Progenitor cell of endocrine pancreas (in vitro differentiated cells): Measurements from ENCODE around the gene THSD4. TPM values are rescaled to one million over a fixed set of nuclear protein-coding genes. Genes with fewer than 3 reads are reported as not detected.

ENCODE experiments used
- DNase-seq: peaks from one replicate; pipeline ENCODE4 v3.0.0; 2021; ENCODE audit warnings: low spot score; ENCODE audit not compliant: unreplicated experiment
- H3K27ac Mint-ChIP-seq: 2 replicates; pipeline ENCODE4 v1.8.0; 2021; ENCODE audit warnings: mild to moderate bottlenecking, moderate library complexity, mixed read lengths
- H3K27me3 Mint-ChIP-seq: 2 replicates; pipeline ENCODE4 v1.8.0; 2021; ENCODE audit warnings: mixed read lengths
- H3K36me3 Mint-ChIP-seq: 2 replicates; pipeline ENCODE4 v1.8.0; 2022; ENCODE audit warnings: mixed read lengths; ENCODE audit not compliant: insufficient read depth
- H3K4me1 Mint-ChIP-seq: 2 replicates; pipeline ENCODE4 v1.8.0; 2021; ENCODE audit warnings: low read depth, mixed read lengths
- H3K4me3 Mint-ChIP-seq: 2 replicates; pipeline ENCODE4 v1.8.0; 2021; ENCODE audit warnings: low read depth, mild to moderate bottlenecking, moderate library complexity, mixed read lengths
- H3K9me3 Mint-ChIP-seq: 2 replicates; pipeline ENCODE4 v1.8.0; 2021; ENCODE audit warnings: low read depth, mixed read lengths
- total RNA-seq: library from RNA; stranded (reverse); gene quantifications from 2 replicates; pipeline ENCODE4 v1.2.1, GENCODE V29; 2021
- TF ChIP-seq, protein P1 (sequence below): fragments of 200-600 bp; sonication (generic); IDR thresholded peaks from one replicate; pipeline ENCODE4 v1.5.0; 2021; ENCODE audit warnings: antibody characterized with exemption, mild to moderate bottlenecking; ENCODE audit not compliant: unreplicated experiment

The THSD4 gene
- total RNA-seq, 1 donor from 2014 or later, result 6.8 TPM

DNA sequence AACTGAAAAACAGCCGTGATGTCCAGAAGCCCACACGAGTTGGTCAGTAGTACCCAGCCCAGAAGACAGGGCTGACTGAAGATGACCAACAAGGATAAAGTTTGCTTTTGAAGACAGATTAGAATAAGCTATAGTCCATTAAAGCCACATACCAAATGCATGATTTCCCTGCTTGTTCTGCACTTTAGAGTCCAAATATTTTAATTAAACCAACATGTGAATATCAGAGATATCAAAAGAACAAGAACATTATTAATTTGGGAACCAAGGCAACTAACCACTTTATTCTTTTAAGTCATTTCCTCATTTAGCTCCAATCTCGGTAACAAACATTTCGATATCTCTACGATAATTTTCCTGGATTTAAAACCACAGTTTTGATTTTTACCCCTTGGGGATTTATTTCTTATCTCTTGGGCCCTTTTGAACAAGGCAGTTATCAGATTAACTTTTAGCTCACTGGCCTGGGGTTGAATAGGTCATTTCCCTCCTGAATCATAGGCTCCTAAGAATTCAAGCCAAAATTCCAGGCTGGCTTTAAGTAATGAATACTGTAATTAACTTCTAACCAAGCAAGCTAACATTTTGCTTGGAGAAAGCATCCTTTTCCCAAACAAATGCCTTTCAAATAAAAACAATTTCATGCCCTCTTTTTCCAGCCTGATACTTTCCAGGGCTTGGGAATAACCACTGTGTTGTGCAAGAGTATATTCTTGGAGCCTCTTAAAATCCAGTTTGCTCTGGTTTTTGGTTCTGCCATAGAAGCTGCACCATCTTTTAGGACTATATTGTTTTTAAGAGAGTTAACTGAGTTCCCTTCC, 592.2 kb downstream of the THSD4 start:
- H3K27me3 Mint-ChIP-seq, result peaks cover 35% of the 10 kb centered on the region
- no peak for DNase-seq
- H3K9me3 Mint-ChIP-seq, result no peaks in the 10 kb centered on the region
- H3K27ac Mint-ChIP-seq, result no peak overlapping the region
- no peaks in the 10 kb centered on the region for H3K36me3 Mint-ChIP-seq
- H3K4me1 Mint-ChIP-seq, result no peaks in the 10 kb centered on the region
- no peak overlapping the region for H3K4me3 Mint-ChIP-seq
- TF ChIP-seq, protein P1, sequence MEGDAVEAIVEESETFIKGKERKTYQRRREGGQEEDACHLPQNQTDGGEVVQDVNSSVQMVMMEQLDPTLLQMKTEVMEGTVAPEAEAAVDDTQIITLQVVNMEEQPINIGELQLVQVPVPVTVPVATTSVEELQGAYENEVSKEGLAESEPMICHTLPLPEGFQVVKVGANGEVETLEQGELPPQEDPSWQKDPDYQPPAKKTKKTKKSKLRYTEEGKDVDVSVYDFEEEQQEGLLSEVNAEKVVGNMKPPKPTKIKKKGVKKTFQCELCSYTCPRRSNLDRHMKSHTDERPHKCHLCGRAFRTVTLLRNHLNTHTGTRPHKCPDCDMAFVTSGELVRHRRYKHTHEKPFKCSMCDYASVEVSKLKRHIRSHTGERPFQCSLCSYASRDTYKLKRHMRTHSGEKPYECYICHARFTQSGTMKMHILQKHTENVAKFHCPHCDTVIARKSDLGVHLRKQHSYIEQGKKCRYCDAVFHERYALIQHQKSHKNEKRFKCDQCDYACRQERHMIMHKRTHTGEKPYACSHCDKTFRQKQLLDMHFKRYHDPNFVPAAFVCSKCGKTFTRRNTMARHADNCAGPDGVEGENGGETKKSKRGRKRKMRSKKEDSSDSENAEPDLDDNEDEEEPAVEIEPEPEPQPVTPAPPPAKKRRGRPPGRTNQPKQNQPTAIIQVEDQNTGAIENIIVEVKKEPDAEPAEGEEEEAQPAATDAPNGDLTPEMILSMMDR, result no peak

GRCh38 chr15:71708051-71708429, 592.8 kb downstream of the THSD4 start:
- H3K27ac Mint-ChIP-seq, result no peak overlapping the region
- H3K4me3 Mint-ChIP-seq, result no peak overlapping the region
- TF ChIP-seq, protein P1, result no peak
- no peaks in the 10 kb centered on the region for H3K9me3 Mint-ChIP-seq
- DNase-seq, result no peak
- no peaks in the 10 kb centered on the region for H3K36me3 Mint-ChIP-seq
- H3K4me1 Mint-ChIP-seq, result no peaks in the 10 kb centered on the region
- H3K27me3 Mint-ChIP-seq, result peaks cover 35% of the 10 kb centered on the region

DNA sequence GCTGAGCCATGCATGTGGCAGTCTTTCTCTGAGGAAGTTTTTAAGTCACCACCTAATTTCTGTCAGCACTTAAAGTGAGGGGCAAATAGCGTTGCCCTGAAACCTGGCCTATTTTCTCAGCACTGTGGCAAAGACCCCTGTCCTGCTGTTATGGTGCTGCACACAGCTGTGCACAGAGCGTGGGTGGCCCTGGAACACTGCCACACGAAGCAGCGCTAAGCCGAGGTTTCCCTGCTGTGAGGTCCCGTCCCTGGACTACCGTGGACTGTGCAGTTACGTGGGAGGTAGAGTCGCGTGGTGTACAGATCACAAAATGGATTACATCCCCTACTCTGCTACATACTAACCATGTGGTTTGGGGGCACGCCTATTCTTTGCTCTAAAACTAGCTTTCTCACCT, 593.5 kb downstream of the THSD4 start:
- H3K27ac Mint-ChIP-seq, result no peak overlapping the region
- H3K36me3 Mint-ChIP-seq, result no peaks in the 10 kb centered on the region
- peaks cover 35% of the 10 kb centered on the region for H3K27me3 Mint-ChIP-seq
- no peaks in the 10 kb centered on the region for H3K4me1 Mint-ChIP-seq
- TF ChIP-seq, protein P1, result no peak
- H3K4me3 Mint-ChIP-seq, result no peak overlapping the region
- H3K9me3 Mint-ChIP-seq, result no peaks in the 10 kb centered on the region
- no peak for DNase-seq

DNA sequence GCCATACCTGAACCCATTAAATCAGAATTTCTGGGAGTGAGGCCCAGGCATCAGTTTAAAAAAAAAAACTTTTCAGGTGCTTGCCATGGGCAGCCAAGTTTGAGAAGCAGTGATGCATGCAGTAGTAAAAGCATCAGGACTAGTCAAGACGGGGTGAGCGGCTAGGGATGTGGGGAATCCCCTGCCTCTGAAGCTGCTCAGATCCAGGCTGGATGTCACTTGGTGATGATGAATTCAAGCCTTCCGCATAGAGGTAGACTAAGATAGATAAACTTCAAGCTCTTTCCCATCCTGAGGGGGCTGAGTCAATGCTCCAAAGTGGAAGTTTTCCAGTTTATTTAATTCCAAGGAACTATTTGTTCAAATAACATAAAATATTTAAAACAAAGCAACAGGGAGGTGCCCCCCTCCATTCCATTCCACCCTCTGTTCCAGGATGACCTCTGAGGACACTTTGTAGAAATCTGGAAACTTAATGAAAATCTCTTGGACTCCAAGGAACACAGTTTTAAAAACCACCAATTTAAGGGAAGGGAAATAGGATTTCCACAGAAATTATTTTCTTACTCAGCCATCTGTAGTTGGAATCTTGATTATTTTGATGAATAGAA, 594.6 kb downstream of the THSD4 start:
- DNase-seq, result no peak
- Mint-ChIP-seq H3K36me3 (no peaks in the 10 kb centered on the region), H3K27me3 (peaks cover 28% of the 10 kb centered on the region), H3K9me3 (no peaks in the 10 kb centered on the region), H3K4me1 (no peaks in the 10 kb centered on the region), H3K27ac (no peak overlapping the region), H3K4me3 (no peak overlapping the region)
- TF ChIP-seq, protein P1, result no peak

GRCh38 chr15:71712182-71712581, 596.9 kb downstream of the THSD4 start:
- no peak overlapping the region for H3K27ac Mint-ChIP-seq
- H3K9me3 Mint-ChIP-seq, result no peaks in the 10 kb centered on the region
- H3K36me3 Mint-ChIP-seq, result no peaks in the 10 kb centered on the region
- H3K27me3 Mint-ChIP-seq, result peaks cover 9% of the 10 kb centered on the region
- no peak for DNase-seq
- TF ChIP-seq, protein P1, result no peak
- H3K4me1 Mint-ChIP-seq, result no peaks in the 10 kb centered on the region
- H3K4me3 Mint-ChIP-seq, result no peak overlapping the region
